HG02798 (cell line): Measurements from ENCODE around the gene ZMYND11.

Source experiments
- ATAC-seq: cut with Tn5 transposase; IDR thresholded peaks from one replicate; pipeline ENCODE4 v1.9.1; 2021; ENCODE audit warnings: mild to moderate bottlenecking; ENCODE audit not compliant: unreplicated experiment, poor library complexity

Gene ZMYND11

DNA sequence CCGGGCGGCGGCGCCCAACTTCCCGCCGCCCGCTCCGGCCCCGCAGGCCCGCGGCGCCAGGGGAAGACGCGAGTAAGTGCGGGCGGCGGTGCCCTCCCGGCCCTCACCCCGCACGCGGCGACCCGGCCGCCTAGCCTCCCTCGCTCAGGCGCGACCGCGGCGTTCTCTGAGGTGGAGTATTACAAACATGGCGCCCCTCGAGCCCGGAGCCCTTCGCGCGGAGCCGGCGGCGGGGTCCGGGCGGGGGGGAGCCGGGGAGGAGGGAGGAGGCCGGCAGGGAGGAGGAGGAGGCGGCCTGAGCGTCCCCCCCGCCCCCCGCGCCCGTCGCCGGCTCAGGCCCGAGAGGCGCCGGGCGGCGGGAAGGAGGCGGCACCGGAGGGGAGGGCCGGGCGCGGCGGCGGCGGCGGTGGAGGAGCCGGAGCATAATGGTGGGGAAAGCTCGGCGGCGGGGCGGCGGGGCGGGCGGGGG, at the start of gene ZMYND11:
Gene ZMYND11 (plus strand): TSS at position 324 of the 469 bp plus-strand sequence. CDS start 44,558 bp downstream, outside the sequence.
- peak; percentile 58 for ATAC-seq

DNA sequence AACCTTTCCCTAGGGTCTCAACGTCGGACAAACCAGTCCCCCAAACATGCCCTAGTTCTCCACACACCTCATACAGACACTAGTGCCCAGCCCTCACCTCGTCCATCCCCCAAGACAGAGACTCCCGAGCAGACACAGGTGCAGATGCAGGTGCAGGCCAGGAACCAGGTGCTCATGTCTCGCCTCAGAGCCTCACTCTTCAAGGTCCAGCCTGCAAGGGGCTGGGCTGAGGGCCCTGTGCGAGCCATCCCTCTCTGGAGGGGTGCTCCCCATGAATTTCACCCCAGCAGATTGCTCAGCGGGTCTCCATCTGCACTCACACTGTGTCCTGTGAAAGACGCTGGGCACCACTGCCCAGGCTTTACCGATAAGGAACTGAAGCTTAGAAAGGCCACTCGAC, 49.2 kb upstream of the ZMYND11 start:
- no peak for ATAC-seq

DNA sequence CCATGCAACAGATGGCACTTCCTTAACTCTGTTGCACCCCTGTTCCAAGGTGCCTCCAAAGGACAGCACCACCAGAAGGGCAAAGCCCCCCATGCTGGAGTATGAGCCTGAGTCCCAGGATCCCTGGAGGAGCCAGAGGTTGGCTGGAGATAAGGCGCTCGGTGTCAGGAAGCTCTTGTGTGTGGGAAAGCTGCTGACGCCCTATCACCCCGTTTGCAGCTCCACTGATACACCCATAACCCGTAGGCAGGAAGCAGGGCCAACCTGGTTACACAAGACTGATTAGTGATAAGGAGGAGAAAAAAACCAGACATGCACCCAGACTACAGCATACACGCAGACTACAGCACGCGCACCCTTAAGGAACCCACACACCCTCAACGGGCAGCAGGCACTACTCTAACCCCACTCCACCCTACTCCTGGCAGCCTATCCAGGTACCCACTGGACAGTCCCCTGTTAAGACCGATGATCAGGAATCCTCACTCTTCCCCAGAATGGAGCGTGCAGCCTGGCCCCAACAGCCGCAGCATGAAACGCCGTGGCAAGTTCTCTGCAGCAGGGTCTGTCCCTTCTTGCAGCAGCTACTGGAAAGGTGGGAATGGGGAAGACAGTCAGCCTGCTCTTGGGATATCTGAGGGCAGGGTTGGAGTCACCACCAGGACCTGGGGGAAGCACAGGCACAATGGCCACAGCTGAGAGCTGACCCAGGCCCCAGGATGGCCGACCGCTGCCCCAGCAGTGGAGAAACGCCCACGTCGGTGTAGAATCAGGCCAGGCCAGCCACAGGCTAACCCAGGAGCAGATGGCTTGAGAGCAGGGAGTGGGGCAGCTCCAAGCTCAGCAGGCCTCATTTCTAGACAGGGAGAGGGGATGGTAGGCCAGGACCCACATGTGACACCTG, 47.8 kb upstream of the ZMYND11 start:
- no peak for ATAC-seq

DNA sequence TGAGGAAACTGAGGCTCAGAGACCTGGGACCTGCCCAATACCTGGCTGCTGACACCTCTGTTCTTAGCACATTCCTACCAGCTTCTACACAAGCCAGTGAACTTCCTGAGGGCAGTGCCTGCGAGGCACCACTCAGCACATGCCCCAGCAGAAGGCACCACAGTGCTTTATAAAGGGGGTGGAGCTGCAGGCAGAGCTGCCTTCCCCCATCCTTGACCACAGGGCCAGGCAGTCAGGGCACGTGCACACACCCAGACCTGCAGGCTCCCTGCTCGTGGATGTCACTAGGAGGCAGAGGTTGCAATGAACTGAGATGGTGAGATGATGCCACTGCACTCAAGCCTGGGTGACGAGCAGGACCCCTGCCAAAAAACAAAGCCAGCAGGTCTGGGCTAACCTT, 47.0 kb upstream of the ZMYND11 start:
- no peak for ATAC-seq

DNA sequence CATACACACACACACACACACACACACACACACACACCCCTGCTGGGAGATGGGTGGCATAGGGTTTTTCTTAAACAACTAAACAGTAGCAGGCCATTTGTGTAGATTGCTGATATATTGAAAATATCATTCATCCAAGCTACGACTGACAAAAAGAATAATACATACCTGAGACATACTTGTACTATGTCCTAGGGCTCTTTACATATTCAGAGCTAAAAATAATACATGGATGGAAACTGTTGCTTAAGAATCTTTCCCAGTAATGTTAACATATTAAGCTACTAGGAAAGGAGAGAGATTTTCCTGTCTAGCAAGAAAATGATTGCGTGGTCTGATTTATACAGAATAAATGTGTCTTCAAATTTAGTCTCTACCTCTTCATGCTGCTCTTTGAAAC, 46.0 kb upstream of the ZMYND11 start:
- no peak for ATAC-seq

DNA sequence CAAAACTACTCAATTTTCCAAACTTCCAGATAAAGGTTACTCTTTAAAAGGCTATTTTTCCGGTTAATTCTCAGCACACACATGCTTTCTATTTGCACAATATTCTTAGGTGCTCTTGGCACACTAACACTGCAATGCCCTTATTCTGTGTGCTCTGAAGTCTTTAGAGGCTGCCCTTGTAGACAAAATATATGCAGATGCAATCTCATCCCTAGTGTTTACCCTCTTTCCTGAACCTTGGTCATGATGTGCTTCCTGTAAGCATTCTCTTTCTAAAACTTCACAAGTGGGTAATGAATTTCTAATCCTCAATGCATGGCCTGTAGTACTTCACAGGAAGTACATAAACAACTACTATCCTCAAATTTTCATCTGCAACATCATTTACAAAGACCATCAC, 45.1 kb upstream of the ZMYND11 start:
- no peak for ATAC-seq

DNA sequence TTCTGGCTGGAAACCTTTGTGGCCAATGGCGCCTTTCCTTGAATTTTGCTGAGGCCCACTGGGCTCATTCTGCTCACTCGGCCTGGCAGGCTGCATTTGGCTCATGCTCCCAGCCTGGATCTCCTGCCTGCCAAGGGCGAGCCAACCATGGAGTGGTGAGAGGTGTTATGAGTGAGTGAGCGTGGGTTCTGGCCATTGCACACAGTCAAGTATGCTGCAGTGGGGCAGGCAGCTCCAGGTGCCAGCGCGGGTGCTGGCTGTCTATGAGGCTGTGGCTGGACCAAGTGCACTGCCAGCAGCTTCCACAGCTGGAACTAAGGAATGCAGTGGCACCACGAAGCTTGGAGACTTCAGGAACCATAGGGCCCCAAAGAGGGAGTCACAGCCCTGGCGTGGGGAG, 43.9 kb upstream of the ZMYND11 start:
- no peak for ATAC-seq

DNA sequence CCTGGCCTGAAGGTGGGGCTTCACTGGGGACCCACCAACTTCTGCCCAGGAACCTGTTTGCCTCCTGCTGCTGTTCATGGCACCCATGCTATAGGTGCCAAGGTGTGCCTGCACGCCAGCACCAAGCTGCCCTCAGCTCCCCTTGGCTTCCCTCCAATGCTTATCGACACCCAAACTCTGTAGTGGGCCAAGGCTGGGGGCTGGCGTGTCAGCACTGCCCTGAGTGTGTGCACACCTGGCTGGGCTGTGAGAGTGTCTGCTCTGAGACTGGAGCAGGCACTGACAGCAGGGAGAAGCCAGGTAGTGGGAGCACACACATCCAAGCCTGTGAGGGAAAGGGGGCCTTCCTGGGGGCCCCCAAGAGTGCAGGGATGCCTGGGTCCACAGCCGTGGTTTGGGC, 43.1 kb upstream of the ZMYND11 start:
- ATAC-seq, result no peak

DNA sequence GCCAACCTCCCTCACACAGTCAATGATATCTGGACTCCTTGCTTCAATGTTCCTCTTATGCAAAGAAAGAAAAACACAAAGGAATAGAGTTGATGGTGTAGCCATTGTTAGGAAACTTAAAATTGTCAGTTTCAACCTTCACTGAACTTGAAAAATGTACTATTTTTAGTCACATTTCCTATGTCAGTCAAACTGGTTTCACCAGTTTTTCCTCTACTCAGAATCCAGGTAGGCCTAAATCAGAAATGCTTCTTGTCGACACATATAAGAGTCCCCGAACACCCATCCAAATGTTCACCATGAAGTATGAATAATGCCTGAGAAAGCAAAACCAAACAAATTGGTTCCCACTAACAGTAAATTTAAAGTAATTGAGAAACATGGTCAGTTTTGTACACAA, 42.4 kb upstream of the ZMYND11 start:
- no peak for ATAC-seq

DNA sequence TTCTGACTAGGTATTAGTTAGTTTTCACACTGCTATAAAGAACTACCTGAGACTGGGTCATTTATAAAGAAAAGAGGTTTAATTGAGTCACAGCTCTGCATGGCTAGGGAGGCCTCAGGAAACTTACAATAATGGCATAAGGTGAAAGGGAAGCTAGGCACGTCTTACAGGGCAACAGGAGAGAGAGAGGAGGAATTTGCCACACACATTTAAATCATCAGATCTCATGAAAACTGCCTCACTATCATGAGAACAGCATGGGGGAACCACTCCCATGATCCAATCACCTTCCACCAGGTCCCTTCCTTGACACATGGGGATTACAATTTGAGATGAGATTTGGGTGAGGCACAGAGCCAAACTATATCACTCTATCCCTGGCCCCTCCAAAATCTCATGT, 40.6 kb upstream of the ZMYND11 start:
- ATAC-seq, result no peak

DNA sequence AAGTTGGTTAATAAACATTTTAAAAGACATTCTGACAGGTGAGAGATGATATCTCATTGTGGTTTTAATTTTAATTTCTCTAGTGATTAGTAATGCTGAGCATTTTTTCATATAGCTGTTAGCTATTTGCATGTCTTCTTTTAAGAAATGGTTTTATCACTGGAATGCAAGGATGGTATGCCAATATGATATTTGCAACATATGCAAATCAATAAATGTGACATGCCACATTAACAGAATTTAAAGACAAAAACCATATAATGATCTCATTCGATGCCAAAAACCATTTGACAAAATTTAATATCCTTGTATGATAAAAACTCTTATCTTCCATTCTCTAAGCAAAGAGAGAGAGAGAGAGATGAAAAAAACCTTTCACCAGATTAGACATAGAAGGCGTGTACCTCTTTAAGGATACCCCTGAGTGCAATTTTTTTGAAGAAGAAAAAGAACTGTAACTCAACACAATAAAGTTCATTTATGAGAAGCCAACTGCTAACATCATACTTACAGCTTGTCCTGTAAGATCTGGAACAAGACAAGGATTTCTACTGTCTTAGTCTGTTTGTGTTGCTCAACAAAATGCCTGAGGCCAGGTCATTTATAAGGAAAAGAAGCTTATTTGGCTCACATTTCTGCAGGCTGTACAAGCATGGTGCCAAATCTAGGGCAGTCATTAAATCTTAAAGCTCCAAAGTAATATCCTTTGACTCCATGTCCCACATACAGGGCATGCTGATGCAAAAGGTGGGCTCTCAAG, 39.7 kb upstream of the ZMYND11 start:
- ATAC-seq, result no peak

DNA sequence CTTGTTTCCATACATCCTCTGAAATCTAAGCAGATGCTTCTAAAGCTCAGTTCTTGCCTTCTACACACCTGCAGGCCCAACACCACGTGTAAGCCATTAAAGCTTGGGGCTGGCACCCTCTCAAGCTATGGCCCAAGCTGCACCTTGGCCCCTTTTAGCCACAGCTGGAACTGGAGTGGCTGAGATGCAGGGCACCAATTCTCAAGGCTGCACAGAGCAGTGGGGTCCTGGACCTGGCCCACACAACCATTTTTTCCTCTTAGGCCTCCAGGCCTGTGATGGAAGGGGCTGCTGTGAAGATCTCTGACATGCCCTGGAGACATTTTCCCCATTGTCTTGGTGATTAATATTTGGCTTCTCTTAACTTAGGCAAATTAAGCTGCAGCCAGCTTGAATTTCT, 38.8 kb upstream of the ZMYND11 start:
- no peak for ATAC-seq

DNA sequence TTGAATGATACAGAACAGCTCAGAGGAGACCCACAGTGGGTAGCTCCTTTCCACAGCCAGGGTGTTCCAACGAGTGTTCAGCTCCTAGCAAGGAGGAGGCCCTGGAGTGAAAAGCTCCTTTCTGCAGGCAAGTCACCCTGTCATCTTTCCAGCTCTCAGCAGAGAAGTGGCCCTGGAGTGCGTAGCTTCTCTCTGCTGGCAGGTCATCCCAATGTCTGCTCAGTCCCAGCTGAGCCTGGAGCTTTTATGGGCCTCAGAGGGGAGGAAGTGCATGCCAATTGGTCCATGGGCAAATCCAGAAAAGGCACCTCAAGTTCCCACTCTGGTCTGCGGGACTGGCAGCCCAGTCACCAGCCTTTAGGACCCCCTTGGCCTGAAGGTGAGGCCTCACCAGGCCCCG, 30.8 kb upstream of the ZMYND11 start:
- no peak for ATAC-seq

DNA sequence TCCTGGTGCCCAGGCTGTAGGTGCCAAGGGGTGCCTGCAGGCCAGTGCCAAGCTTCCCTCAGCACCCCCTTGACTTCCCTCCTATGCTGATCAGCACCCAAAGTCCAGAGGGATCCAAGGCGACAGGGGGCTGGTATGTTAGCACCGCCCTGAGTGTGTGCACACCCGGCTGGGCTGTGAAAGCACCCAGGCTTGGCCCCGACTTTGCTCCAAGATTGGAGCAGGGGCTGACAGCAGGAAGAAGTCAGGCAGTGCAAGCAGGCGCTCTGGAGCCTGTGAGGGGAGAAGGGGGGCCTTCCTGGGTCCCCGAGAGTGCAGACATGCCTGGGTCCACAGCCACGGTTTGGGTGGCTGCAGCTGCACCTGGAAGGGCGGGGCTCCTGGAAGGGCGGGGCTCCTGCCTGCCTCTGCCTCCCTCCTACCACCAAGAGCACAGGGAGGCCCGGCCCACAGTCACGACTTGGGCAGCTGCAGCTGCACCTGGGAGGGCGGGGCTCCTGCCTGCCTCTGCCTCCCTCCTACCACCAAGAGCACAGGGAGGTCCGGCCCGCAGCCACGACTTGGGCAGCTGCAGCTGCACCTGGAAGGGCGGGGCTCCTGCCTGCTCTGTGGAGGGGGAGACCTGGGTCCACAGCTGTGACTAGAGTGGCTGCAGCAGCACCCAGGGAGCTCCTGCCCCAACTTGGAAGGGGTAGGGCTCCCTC, 30.2 kb upstream of the ZMYND11 start:
- ATAC-seq, result no peak

DNA sequence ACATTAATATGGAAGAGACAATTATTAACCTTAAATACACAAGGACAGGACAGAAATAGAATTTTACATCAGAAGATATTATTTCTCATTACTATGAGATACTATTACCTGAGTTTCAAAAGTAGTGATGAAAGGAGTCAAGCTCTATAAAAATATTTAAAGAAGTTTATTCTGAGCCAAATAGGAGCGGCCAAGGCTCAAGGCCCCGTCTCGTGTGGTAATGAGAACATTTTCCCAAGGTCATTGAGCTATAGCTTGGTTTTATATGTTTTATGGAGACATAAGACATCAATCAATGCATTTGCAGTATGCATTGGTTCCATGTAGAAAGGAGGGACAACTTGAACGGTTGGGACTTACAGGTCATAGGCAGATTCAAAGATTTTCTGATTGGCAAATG, 29.4 kb upstream of the ZMYND11 start:
- no peak for ATAC-seq

DNA sequence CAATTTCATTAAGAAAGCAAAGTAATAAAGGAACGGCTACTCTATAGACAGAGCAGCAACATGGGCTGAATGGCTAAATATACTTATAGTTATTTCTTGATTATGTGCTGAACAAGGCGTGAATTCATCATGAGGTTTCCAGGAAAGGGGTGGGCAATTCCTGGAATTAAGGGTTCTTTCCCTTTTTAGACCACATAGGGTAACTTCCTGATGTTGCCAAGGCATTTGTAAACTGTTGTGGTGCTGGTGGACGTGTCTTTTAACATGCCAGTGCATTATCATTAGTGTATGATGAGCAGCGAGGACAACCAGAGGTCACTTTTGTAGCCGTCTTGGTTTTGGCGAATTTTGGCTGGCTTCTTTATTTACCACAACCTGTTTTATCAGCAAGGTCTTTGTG, 28.5 kb upstream of the ZMYND11 start:
- no peak for ATAC-seq

DNA sequence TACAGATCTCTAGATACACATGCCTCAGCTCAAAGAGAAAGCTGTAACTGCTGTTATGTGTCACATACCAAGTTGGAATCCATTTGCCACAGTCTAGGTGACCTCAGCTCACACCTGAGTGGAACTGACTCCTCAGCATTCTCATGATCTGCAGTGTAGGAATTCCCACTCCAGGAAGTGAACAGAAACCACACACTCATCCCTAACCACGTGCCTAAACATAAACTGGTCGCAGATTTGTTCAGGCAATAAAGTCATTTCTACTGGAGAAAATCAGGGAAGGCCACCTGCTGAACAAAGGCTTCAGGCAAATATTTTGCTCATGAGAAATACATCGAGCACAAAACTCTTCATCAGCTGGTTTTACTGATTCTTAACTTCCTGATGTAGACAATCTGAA, 23.0 kb upstream of the ZMYND11 start:
- ATAC-seq, result no peak

DNA sequence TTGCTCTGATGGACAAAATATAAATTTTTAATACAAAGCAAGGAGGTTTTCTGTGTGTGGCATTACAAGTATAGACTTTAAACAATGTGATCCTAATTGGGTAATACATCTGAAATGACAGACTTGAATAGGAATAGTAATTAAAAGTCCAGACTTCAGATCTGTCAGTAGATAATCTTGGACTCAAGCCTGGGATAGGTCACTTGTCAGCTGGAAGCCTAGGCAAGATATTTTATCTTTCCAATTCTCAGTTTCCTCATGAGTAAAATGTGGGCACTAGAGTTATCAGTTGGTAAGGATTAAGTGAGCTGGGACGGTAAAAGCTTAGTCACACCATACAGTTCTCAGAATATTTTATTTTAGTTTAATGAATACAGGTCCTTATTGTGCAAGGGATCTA, 10.4 kb upstream of the ZMYND11 start:
- no peak for ATAC-seq

DNA sequence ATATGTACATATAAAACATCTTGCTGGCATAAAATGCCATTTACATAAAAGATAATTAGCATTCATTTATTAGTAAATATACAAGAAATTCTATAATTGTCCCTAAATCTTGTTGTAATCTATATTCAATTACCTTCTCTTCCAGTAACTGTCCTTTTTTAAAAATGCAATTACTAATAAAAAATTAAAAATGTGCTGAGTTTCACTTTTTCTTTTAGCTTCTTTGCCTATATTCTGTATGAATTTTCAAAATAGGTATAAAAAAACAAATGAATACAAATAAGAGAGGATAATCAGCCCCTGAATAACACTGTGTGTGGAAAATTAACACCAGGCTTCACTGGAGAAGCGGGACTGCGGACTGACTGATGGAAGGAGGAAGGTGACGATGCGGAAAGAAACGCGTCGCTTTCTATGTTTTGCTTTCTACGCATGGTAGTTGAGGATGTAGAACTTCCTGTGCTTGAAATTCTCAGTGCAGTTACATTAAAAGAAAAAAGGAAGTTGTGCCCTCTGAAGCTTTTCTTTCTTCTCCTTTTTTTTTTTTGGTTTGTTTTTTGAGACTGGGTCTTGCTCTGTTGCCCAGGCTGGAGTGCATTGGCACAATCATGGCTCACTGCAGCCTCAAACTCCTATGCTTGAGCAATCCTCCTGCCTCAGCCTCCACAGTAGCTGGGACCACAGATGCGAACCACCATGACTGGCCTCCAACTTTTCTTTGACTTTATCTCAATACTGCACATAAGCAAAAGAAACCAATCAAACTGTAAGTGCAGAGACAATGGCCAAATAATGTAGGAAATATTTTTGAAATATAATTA, 7.4 kb upstream of the ZMYND11 start:
- peak; percentile 61 for ATAC-seq

DNA sequence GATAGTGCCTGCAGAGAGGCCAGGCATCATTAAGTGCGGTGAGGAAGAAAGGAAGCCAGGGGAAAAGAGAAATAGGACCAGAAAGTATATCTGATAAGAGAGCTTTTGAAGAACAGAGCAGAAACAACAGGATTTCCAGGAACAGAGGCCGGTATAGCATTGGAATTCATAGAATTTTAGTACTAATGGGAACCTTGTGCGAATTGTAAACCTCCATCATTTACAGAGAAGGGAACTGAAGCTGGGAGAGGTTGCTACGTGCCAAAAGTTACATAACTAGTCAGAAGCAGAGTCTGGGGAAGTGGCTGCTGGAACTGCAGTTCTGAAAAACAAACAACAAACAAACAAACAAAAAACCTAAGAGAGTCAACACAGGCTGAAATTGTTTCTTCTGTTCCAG, 5.4 kb upstream of the ZMYND11 start:
- no peak for ATAC-seq
